IMR-90 (cell line): ENCODE results near the gene UGT1A7. TPM values are rescaled to one million over a fixed set of nuclear protein-coding genes. Genes with fewer than 3 reads are reported as not detected.

Experiments
- ATAC-seq: fragments of 200-7000 bp; cut with Tn5 transposase; 2 replicates; pipeline ENCODE4 v1.9.1; 2020; ENCODE audit warnings: low read depth, mild to moderate bottlenecking, moderate library complexity
- BruUV-seq: library from RNA; stranded (reverse); fragments of 400-500 nt; replicated peaks from 2 replicates; lab custom pipeline; 2021; lab: Mats Ljungman, UMichigan
- CTCF ChIA-PET: fragments of 300-600 bp; formaldehyde crosslinking; extraction: SDS; loops from one replicate; lab custom pipeline; 2021; ENCODE audit warnings: antibody characterized with exemption; lab: Yijun Ruan, JAX
- POLR2A ChIA-PET: fragments of 300-600 bp; sonication (Branson Sonifier 250); formaldehyde crosslinking; loops from one replicate; lab custom pipeline; 2022; ENCODE audit warnings: antibody characterized with exemption; ENCODE audit not compliant: unreplicated experiment; lab: Charles Lee
- DNase-seq: peaks from one replicate; pipeline ENCODE4 v3.0.0; 2013
- H2AFZ ChIP-seq: replicated peaks from 2 replicates; pipeline ENCODE3; 2013; ENCODE audit warnings: low read length, mild to moderate bottlenecking; ENCODE audit not compliant: poor library complexity
- H2AK5ac ChIP-seq: 2 replicates; pipeline ENCODE4 v1.6.1; 2013; ENCODE audit warnings: low read depth, low read length, inconsistent platforms
- H2AK9ac ChIP-seq: replicated peaks from 2 replicates; pipeline ENCODE3; 2013; ENCODE audit warnings: mild to moderate bottlenecking, low read depth, low read length, moderate library complexity; ENCODE audit not compliant: poor library complexity
- H2BK120ac ChIP-seq: 2 replicates; pipeline ENCODE4 v1.6.1; 2013; ENCODE audit warnings: low read depth, low read length, inconsistent platforms
- H2BK15ac ChIP-seq: 3 replicates; pipeline ENCODE4 v1.6.1; 2013; ENCODE audit warnings: low read depth, low read length, inconsistent platforms
- H2BK20ac ChIP-seq: 2 replicates; pipeline ENCODE4 v1.6.1; 2013; ENCODE audit warnings: low read depth, mild to moderate bottlenecking, inconsistent platforms, low read length, moderate library complexity
- H2BK5ac ChIP-seq: 2 replicates; pipeline ENCODE4 v1.6.1; 2013; ENCODE audit warnings: mild to moderate bottlenecking, low read depth, low read length, inconsistent platforms; ENCODE audit not compliant: poor library complexity, severe bottlenecking
- H3K14ac ChIP-seq: replicated peaks from 2 replicates; pipeline ENCODE4 v1.6.1; 2013; ENCODE audit warnings: low read depth, low read length, inconsistent platforms
- H3K18ac ChIP-seq: 2 replicates; pipeline ENCODE4 v1.6.1; 2013; ENCODE audit warnings: low read depth, low read length, control low read depth
- H3K23ac ChIP-seq: 2 replicates; pipeline ENCODE4 v1.6.1; 2013; ENCODE audit warnings: low read depth, low read length, inconsistent platforms
- H3K27ac ChIP-seq: 2 replicates; pipeline ENCODE4 v1.5.1; 2013; ENCODE audit warnings: mild to moderate bottlenecking, control low read depth, low read length; ENCODE audit not compliant: insufficient read depth
- H3K27me3 ChIP-seq: 2 replicates; pipeline ENCODE4 v1.6.1; 2013; ENCODE audit warnings: low read length; ENCODE audit not compliant: control insufficient read depth, insufficient read depth
- H3K36me3 ChIP-seq: 2 replicates; pipeline ENCODE4 v1.6.1; 2013; ENCODE audit warnings: low read length, mixed read lengths; ENCODE audit not compliant: control insufficient read depth, insufficient read depth
- H3K4ac ChIP-seq: 2 replicates; pipeline ENCODE4 v1.6.1; 2013; ENCODE audit warnings: low read depth, low read length, inconsistent platforms
- H3K4me1 ChIP-seq: 2 replicates; pipeline ENCODE4 v1.6.1; 2013; ENCODE audit warnings: low read length, mixed read lengths; ENCODE audit not compliant: control insufficient read depth, insufficient read depth
- H3K4me2 ChIP-seq: 2 replicates; pipeline ENCODE4 v1.6.1; 2013; ENCODE audit warnings: low read depth, mild to moderate bottlenecking, control low read depth, low read length, moderate library complexity
- H3K4me3 ChIP-seq: 2 replicates; pipeline ENCODE4 v1.5.1; 2013; ENCODE audit warnings: low read depth, mild to moderate bottlenecking, control low read depth, low read length, moderate library complexity; ENCODE audit not compliant: insufficient read depth
- H3K56ac ChIP-seq: 2 replicates; pipeline ENCODE4 v1.6.1; 2013; ENCODE audit warnings: low read length, inconsistent platforms; ENCODE audit not compliant: insufficient read depth; ENCODE audit errors: extremely low read depth
- H3K79me1 ChIP-seq, 2 experiments: 2 replicates each; pipeline ENCODE4 v1.6.1; 2013; ENCODE audit warnings: low read length in 2 of 2, inconsistent platforms in 1 of 2, low read depth in 1 of 2
- H3K9ac ChIP-seq: 2 replicates; pipeline ENCODE4 v1.6.1; 2013; ENCODE audit warnings: low read depth, low read length, control low read depth
- H3K9me1 ChIP-seq: 2 replicates; pipeline ENCODE4 v1.6.1; 2013; ENCODE audit warnings: low read length, inconsistent platforms; ENCODE audit not compliant: insufficient read depth
- H3K9me3 ChIP-seq: 2 replicates; pipeline ENCODE4 v1.6.1; 2013; ENCODE audit warnings: low read length; ENCODE audit not compliant: control insufficient read depth, insufficient read depth
- H4K20me1 ChIP-seq: 2 replicates; pipeline ENCODE4 v1.6.1; 2013; ENCODE audit warnings: low read length, inconsistent platforms; ENCODE audit not compliant: insufficient read depth
- H4K5ac ChIP-seq: 2 replicates; pipeline ENCODE4 v1.6.1; 2013; ENCODE audit warnings: mild to moderate bottlenecking, low read depth, low read length, control low read depth
- H4K8ac ChIP-seq, 2 experiments: 2 replicates each; pipeline ENCODE4 v1.6.1; 2013; ENCODE audit warnings: low read depth in 2 of 2, low read length in 2 of 2, control low read depth in 1 of 2, inconsistent platforms in 1 of 2
- H4K91ac ChIP-seq: 2 replicates; pipeline ENCODE4 v1.6.1; 2013; ENCODE audit warnings: low read depth, low read length, inconsistent platforms; ENCODE audit not compliant: insufficient read depth
- SMC3 ChIP-seq: fragments of 150-350 bp; IDR thresholded peaks from 2 replicates; pipeline ENCODE4 v1.6.1; 2016; ENCODE audit warnings: low read depth, mild to moderate bottlenecking, antibody characterized with exemption, low read length, moderate library complexity
- WGBS, 2 experiments: methylation state at CpG; one replicate each; pipeline versions ENCODE4 v1.1.5 to v1.1.7; 2013; ENCODE audit warnings: missing lambda C conversion rate in 2 of 2; ENCODE audit not compliant: insufficient read length in 1 of 2; ENCODE audit errors: extremely low coverage in 2 of 2; 5-methylcytosine and 5-hydroxymethylcytosine counted together
- dilution Hi-C: fragments of 300-500 bp; cut with HindIII; formaldehyde crosslinking; loops from one replicate; pipeline ENCODE4 v1.14.3; 2018; ENCODE audit warnings: low sequenced_read_pairs; ENCODE audit not compliant: unreplicated experiment
- in situ Hi-C: fragments of 300-500 bp; cut with MboI; formaldehyde crosslinking; loops from 3 replicates; pipeline ENCODE4 v1.14.3; 2019; ENCODE audit warnings: low sequenced_read_pairs, inconsistent platforms, mixed read lengths
- intact Hi-C: fragments of 100-400 bp; cut with micrococcal nuclease; formaldehyde crosslinking; loops from 2 replicates; pipeline ENCODE4 v1.10.0; 2022
- polyA plus RNA-seq, 3 experiments: library from polyadenylated mRNA; depleted of rRNA; stranded (reverse); fragments of >200 nt; gene quantifications; 2 replicates each; pipeline ENCODE4 v1.2.3, GENCODE V29; 2012; ENCODE audit warnings: low replicate concordance in 1 of 3
- total RNA-seq: library from RNA; depleted of rRNA; stranded (reverse); fragments of >200 nt; gene quantifications from 2 replicates; pipeline ENCODE4 v1.2.3, GENCODE V29; 2012

The UGT1A7 gene
- total and polyA plus RNA-seq, 2 of the 4 experiments (the other 2 are of a cell fraction): not detected

DNA sequence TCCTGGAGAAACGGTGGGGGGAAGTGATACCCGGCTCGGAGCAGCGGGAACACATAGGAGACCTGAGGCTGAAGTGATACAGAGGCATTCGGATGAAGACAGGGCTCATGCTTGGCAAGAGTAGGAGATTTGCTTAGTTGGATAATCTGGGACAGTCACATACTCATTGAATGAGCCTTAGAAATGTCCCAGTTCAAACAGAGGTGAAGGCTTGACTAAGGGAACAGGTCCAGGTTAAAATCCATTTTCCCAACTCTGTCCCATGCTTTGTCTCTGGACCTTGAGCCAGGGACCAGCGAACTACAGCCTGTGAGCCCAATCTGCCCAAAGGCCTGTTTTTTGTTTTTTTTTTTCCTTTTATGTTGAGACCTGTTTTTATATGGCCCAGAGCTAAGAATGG, 12.3 kb downstream of the UGT1A7 start:
- Histone ChIP-seq H3K9ac (no peak overlapping the region), H2BK5ac (no peak overlapping the region), H2BK15ac (no peak overlapping the region), H2BK20ac (no peak overlapping the region), H2AK9ac (no peak overlapping the region), H4K8ac (no peak overlapping the region), H2BK120ac (no peak overlapping the region), H3K4ac (no peak overlapping the region), H3K4me3 (no peak overlapping the region), H3K56ac (no peak overlapping the region), H4K91ac (no peak overlapping the region), H3K36me3 (no peaks in the 10 kb centered on the region), H3K4me1 (no peaks in the 10 kb centered on the region), H2AK5ac (no peak overlapping the region), H4K20me1 (no peaks in the 10 kb centered on the region), H3K18ac (no peak overlapping the region), H3K27me3 (peaks cover 2% of the 10 kb centered on the region), H3K4me2 (no peak overlapping the region), H3K9me3 (no peaks in the 10 kb centered on the region), H2AFZ (no peak overlapping the region), H3K23ac (no peak overlapping the region), H3K14ac (no peak overlapping the region), H3K27ac (no peak overlapping the region), H4K5ac (no peak overlapping the region), H3K79me1 (no peaks in the 10 kb centered on the region), H3K9me1 (no peaks in the 10 kb centered on the region)
- ATAC-seq (no peak), DNase-seq (no peak)
- 80% methylated on average over 1 of the region's 6 CpGs; no CpG with 5 or more reads in 1 of the 2 experiments for WGBS, 2 experiments
- ChIA-PET CTCF (no interaction called here), POLR2A (no interaction called here)
- no peak for TF ChIP-seq SMC3
- dilution Hi-C loops (no loop called here), intact Hi-C loops (no loop called here), in situ Hi-C loops (no loop called here)
- BruUV-seq: no TSS peak
